OCI-LY3 (cell line): Measurements from ENCODE around the gene WAC.

Experiments used
- EZH2phosphoT487 ChIP-seq: fragments of 200-600 bp; shearing (Covaris generic); IDR thresholded peaks from 2 replicates; pipeline ENCODE4 v1.6.1; 2018; ENCODE audit warnings: antibody characterized with exemption, mixed run types, low read depth
- TF ChIP-seq, protein P1 (sequence below): fragments of 200-600, 300-600 bp; sonication (generic); IDR thresholded peaks from 2 replicates; pipeline ENCODE4 v1.5.1; 2014; ENCODE audit warnings: antibody characterized with exemption, low read length, low read depth

- TF ChIP-seq, protein P1, sequence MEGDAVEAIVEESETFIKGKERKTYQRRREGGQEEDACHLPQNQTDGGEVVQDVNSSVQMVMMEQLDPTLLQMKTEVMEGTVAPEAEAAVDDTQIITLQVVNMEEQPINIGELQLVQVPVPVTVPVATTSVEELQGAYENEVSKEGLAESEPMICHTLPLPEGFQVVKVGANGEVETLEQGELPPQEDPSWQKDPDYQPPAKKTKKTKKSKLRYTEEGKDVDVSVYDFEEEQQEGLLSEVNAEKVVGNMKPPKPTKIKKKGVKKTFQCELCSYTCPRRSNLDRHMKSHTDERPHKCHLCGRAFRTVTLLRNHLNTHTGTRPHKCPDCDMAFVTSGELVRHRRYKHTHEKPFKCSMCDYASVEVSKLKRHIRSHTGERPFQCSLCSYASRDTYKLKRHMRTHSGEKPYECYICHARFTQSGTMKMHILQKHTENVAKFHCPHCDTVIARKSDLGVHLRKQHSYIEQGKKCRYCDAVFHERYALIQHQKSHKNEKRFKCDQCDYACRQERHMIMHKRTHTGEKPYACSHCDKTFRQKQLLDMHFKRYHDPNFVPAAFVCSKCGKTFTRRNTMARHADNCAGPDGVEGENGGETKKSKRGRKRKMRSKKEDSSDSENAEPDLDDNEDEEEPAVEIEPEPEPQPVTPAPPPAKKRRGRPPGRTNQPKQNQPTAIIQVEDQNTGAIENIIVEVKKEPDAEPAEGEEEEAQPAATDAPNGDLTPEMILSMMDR = no peak
- no peak for TF ChIP-seq EZH2phosphoT487
Observed at GRCh38 chr10:28652106-28652505, 119.2 kb downstream of the WAC start.
